GM12875 (cell line): Measurements from ENCODE around the gene MRPL10.
A peak's percentile ranks its signal among the peaks of the same experiment; 100 is the strongest.

Experiments
- H3K4me3 ChIP-seq: one replicate; pipeline ENCODE4 v1.5.1; 2011; ENCODE audit warnings: low read depth, low read length, control low read depth
- TF ChIP-seq, protein P1 (sequence below): IDR thresholded peaks from 2 replicates; pipeline ENCODE4 v1.5.1; 2011; ENCODE audit warnings: low read depth, mild to moderate bottlenecking, control low read depth, inconsistent platforms, low read length, moderate library complexity, borderline replicate concordance; ENCODE audit not compliant: insufficient read depth

Gene MRPL10

GRCh38 chr17:47844814-47845715, 13.7 kb upstream of the MRPL10 start:
- H3K4me3 ChIP-seq = no peak overlapping the region
- TF ChIP-seq, protein P1, sequence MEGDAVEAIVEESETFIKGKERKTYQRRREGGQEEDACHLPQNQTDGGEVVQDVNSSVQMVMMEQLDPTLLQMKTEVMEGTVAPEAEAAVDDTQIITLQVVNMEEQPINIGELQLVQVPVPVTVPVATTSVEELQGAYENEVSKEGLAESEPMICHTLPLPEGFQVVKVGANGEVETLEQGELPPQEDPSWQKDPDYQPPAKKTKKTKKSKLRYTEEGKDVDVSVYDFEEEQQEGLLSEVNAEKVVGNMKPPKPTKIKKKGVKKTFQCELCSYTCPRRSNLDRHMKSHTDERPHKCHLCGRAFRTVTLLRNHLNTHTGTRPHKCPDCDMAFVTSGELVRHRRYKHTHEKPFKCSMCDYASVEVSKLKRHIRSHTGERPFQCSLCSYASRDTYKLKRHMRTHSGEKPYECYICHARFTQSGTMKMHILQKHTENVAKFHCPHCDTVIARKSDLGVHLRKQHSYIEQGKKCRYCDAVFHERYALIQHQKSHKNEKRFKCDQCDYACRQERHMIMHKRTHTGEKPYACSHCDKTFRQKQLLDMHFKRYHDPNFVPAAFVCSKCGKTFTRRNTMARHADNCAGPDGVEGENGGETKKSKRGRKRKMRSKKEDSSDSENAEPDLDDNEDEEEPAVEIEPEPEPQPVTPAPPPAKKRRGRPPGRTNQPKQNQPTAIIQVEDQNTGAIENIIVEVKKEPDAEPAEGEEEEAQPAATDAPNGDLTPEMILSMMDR = peak; percentile 27; the same call in 1 of the 2 replicates

DNA sequence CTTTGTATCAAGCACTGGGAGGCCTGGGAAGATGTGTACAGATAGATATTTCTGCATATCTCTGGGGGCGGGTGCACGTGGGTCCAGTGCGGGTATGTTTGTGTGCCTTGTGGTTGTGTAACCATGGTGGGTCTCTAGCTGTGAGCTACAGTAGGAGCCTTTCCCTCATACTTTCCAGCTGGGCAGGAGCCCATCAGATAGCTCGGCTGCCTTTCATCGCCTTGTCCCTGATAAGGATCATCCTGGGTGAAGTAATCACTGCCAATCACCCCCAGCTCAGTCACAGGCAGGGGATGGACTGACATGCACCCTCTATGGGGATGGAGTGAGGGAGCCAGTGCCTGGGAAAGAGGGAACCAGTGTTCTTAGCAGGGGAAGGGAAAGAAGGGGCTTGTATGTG, 12.9 kb upstream of the MRPL10 start:
- TF ChIP-seq, protein P1 = no peak

DNA sequence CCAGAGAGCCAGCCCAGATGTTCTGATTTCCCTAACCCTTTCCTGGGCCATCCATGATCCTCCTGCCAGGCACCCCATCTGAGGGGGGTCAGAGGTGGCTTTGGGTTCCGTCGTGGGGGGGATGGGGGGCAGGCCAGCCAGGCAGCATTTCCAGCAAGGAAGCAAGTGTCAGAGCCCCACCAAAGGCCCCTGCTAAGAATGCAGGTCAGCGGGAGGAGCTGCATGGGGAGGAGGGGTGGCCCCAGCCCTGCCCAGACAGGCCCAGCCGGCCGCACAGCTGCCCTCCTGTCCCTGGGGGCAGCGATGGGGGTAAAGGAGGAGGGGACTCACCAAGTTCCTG, 12.0 kb upstream of the MRPL10 start:
- H3K4me3 ChIP-seq = no peak overlapping the region
- TF ChIP-seq, protein P1 = no peak

More for the DNA sequence above, 12.9 kb upstream of the MRPL10 start:
- no peak overlapping the region for H3K4me3 ChIP-seq

- no peak overlapping the region for H3K4me3 ChIP-seq
- TF ChIP-seq, protein P1 = no peak
These were observed 10.3 kb upstream of the MRPL10 start for GRCh38 chr17:47841488-47842291.

GRCh38 chr17:47840742-47841487, 9.6 kb upstream of the MRPL10 start, which contains the start of gene SCRN2:
Gene SCRN2, minus strand, starts transcription at chr17:47841273. Its CDS starts 430 bp downstream, at chr17:47840843.
- TF ChIP-seq, protein P1 = peak; percentile 97

GRCh38 chr17:47840001-47840741, 8.8 kb upstream of the MRPL10 start:
- TF ChIP-seq, protein P1 = no peak
- peak overlapping the region; percentile 81 for H3K4me3 ChIP-seq

More at GRCh38 chr17:47840742-47841487, 9.6 kb upstream of the MRPL10 start, which contains the start of gene SCRN2:
- peak within 1 kb of the TSS; percentile 81 for H3K4me3 ChIP-seq
